DMS79 (cell line): ENCODE data around the gene KCNMA1.
A peak's percentile ranks its signal among the peaks of the same experiment; 100 is the strongest.

ENCODE experiments used
- DNase-seq: peaks from one replicate; lab custom pipeline; 2025; lab: John Stamatoyannopoulos, UW

KCNMA1 gene

DNA sequence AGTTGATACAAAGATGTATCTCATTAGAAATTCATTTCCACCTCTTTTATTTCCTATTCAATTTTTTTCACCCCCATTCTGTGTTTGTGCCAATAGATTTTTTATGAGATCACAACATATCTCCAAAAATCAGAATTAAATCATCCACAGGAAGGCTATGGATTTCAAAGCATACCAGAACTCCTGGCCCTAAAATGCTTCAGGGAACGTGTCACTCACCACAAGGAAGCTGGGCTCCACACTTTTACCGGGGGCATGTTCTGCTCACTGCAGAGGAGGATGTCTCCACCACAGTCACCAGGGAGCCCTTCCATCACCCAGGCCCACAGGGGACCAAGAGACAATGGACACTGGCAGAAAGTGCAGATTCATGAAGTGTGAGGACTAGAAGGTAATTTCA, 456.8 kb downstream of the KCNMA1 start:
- no peak for DNase-seq

DNA sequence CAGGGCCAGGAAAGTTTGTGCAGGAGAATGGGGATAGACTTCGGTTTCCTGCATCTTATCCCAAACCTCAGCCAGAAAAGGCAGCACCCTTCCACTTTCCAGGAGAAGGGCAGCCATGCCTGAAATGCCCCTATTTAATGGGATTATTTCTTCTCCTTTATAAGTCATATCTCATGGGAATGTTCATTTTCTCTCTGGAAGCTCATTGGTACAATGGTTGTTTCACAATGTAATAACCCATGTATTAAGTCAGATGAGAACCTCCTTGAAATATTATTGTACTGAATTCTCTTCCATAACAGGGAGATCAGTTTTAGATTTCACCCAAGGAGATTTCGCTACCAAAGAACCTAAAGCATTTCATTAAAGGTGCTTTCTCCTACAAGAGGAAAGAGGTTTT, 457.5 kb downstream of the KCNMA1 start:
- no peak for DNase-seq

DNA sequence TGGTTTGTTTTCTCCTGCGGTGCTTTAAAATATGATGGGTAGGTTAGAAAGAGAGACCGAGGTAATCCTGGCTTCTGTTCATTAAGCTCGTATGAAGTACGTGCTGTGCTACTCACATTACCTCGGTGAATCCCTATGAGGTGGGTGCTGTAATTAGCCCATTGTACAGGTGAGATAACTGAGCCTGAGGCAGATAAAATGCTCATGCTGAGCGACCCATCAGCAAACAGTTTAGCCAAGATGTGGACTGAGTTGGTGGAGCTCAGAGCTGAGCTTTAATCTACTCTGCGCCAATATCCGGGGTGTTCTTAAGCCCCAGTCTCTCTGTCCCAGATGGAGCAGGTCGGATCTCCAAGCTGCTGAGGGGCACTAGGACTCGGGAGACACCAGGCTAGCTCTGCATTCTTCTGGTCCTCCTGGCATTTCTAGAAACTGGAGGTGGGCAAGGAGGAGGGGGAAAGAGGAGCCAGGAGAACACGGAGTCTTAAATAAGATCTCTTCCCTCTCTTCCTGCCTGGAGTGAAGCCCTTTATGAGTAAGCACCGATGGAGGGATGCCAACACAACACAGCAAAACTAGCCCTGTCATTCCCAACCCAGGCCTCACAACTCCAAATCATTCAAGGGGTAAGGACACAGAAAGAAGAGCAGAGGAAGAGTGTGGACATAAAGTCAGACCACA, 458.5 kb downstream of the KCNMA1 start:
- no peak for DNase-seq

DNA sequence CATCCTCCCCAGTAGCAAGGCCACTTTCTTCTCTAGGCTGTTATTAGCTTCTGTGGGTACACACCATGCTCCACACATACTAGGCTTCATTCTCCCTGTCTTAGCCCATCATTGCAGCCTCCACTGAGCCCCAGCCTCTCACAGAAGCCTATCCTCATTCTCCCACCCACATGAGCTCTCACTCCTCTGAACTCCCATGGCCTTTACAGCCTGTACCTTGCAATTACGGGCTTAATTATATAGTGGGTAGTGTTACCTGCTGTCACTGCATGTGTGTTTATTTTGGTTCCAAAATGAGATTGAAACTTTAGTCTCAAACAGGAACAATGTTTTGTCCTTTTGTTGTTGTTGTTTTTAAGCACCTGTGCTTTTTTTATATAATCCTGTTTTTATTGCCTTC, 460.0 kb downstream of the KCNMA1 start:
- DNase-seq, result no peak

DNA sequence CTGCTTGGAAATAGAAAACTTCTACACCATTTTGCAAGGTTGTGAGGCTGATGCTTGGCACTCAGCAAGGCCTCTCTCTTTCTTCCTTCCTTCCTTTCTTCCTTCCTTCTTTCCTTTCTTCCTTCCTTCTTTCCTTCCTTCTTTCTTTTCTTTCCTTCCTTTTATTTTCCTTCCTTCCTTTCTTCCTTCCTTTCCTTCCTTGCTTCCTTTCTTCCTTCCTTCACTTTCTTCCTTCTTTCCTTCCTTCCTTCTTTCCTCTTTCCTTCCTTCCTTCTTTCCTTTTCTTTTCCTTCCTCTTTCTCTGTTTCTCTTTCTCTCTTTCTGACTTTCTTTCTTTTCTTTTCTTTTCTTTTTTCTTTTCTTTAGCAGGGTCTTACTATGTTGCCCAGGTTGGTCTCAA, 460.4 kb downstream of the KCNMA1 start:
- DNase-seq, result no peak

DNA sequence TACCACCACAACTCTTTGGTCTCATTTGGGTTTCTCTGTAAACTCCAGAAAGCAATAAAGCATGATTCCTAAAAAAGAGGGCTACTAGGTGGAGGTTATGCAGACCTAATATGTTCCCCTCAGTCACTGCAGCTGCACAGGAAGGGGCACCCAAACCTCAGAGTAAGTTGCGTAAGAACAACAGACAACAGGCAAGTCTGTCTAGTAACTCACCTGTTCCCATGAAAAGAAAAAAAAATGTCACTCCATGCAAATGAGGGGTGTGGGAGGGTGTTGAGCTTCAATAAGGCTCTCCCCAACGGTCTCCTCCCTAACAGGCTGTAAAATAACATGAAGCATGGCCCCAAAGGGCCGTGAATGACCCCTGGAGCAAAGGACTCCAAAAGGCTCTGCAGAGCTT, 461.4 kb downstream of the KCNMA1 start:
- DNase-seq, result no peak

DNA sequence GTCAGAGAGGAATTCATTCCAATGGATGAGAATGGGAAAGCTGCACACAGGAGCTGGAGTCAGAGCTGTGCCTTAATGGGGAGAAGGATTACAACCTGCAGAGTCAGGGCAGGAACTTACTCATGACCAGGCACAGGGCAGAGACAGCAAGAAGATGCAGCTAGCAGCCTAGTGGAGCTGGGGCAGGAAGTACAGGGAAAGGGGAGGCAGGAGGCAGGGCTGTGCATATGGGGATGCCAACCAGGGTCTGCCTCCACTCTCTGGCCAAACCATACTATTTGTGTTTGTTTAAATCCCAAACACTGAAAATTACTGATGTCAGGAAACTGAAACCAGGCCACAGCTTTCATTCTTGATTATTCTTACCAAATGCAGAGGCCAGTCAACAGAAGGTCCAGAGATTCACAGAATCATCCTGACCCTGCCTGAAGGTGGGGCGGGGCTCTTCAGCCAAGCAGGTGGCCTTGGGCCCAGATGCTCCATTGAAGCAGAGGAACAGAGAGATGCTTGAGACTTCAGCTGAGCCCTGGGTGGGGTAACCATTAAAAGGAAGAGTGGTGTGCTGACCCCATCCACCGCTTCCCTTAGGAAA, 461.9 kb downstream of the KCNMA1 start:
- DNase-seq, result no peak

DNA sequence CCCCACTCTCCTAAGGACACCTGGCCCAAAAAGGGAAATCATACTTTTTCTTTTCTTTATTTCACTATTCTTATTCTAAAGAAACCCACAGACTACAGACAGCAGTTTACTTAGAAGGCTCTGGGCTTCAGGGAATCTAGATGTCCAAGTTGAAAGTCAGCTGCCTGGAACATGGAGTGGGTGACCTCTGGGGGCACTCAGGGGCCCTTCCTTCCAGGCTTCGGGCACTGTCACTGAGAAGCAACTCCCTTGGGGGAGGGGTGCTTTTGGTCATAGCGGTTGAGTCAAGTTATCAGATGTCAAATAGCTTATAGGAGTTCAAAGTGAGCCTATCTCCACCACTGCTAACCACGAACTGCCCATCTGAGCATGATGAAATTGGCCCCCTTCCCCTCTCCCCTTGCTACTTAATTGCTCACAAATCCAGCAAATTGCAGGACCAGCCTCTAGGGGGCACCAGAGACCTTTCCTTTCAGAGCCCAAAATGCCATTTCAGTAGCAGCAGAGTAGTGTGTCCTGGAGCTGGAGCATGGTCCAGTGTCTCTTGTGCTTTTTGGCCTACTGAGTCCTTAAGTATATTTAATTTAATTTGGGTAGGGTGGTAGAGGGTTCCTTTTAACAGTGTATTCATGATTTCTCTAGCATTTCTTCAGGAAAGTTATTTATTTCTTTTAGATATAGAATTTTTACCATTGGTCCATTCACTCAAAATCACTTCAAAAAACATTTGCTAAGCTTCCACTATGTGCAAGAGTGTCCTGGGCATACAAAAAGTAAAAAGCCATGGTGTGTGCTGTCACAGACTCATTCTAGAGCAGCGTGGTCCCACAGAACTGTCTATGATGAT, 463.8 kb downstream of the KCNMA1 start:
- DNase-seq, result no peak

DNA sequence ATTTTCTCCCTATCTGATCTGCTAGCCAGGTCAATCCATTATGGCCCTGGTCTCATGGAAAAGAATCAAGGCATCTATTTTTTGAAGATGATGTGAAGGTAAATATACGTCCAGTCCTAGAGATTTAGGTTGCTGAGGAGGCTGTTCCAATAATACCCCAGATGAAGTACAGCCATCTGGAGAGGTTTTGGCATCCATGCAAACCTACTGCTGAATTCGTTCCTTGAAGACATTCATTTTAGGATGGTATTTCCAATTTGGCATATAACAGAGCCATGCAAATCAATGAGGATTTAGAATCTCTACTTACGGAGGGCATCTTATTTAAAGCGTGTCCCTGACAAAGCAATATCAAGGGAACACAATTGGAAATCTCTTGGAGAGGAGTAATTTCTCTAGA, 465.5 kb downstream of the KCNMA1 start:
- DNase-seq, result no peak

DNA sequence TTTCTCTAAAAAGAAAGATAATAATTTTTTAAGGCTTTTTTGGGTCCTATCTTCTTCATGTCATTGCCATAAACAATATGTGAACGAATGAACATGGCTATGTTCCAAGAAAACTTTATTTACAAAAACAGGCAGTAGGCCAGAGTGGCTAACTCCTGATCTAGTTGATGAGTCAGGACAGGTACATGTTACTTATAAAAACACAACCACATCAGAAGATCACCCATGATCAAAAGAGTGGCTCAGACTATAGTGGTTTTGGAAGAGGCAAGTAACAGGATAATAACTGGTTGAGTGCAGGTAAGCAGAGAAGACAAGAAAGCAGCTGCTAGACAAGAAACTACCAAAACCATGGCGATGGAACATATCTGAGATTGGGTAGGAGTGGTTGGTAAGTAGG, 468.7 kb downstream of the KCNMA1 start:
- no peak for DNase-seq

DNA sequence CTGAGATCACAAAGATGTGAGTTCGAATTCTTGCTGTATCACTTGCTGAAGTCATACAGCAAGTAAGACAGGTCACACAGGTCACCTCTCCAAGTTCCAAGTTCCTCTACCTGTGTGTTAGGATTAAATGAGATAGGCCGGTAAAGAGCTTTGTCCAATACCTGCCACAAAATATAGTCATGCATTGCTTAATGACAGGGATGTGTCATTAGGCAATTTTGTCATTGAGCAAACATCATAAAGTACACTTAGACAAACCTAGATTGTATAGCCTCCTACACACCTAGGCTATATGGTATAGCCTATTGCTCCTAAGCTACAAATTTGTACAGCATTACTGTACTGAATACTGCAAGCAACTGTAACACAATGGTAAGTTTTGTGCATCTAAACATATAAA, 469.4 kb downstream of the KCNMA1 start:
- no peak for DNase-seq

DNA sequence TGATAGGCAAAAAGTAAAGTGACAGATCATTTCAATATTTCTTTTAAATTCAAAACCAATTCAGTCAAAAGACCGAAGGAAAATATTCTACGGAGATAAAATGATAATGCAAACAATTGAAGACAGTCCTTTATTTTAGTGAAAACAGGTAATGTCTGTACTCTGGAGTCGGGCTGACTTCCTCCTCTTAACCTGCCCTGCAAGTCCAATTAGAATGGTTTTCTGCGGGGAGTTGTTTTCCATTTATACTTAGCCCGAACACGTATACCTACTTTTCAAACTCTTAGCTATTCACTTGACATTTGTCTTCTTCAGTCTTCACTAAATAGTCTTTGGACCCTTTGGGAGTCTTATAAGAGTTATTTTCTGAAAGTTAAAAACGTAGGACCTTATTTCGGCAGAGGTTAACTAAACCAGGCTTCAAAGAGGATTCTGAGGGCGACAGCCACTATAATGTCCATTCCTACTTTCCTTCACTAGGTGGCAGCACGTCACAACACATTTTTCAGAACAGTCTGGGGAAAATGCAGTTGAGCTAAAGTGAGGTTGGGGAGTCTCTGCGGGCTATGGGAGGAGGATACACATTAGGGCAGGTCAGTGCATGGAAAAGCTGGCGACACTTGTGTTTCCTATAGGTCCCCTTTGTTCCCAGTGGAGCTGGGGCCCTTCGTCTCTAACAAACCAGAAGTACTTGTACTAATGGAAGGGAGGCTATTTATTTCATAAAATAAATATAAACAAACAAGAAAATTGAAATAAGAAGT, 472.0 kb downstream of the KCNMA1 start:
- peak; percentile 33 for DNase-seq

DNA sequence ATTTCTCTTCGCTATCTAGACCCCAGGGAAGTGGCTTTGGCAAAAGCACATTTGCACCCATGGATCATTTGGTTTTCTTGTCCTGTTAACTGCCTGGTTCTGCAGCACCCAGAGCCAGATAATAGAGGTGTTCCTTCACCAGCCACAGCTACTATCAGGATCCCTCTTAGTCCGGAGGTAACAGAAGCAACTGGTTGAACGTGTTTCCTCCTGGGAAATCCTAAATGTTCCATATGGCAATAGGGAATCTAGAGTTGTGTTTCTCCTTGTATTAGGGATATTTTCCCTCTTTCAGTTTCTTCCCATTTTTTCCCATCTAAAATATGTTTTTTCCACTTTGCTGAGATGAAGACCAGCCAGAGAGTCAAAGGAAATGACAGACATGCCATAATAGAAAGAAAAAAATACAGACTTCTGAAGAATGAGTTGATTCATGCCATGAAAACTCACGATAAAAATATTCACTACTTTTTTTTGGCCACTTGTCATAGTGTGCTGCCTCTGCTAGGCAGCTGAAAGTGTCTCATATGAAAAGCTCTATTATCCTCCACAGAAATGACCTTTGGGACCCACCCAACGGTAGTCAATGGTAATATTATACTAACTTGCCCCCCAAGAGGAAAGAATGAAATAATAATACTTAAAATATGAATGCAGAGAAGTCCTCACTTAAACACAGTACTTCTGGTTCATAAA, 472.8 kb downstream of the KCNMA1 start:
- DNase-seq, result no peak

DNA sequence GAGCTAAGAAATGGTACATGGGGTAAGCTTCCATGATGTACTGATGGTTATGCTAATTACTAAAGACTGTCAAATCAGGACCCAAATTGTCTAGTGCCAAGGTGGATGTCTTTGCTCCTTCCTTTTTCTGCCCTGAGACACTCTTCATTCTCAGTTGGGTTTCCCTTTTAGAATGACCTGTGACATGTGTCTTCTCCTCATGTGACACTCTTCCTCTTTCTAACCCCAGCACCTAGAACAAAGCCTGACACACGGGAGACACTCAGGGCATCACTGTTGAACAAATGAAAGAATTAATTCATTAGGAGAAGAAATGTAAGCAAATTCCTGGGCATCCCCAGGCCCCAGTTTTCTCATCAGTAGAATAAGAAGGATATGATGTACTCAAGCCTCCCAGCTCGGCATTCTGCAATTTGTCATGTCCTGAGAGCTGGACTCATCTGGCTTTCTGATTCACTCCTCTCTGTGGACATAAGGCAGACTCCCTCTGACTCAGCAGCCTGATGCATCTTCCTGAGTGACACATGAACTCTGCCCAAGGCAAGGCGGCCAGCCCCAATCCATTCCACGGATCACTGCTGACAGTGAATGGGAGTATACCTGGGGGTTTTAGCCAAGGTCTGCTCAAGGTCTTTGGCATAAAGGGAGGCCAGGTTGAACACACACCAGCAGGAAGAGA, 473.8 kb downstream of the KCNMA1 start:
- no peak for DNase-seq

DNA sequence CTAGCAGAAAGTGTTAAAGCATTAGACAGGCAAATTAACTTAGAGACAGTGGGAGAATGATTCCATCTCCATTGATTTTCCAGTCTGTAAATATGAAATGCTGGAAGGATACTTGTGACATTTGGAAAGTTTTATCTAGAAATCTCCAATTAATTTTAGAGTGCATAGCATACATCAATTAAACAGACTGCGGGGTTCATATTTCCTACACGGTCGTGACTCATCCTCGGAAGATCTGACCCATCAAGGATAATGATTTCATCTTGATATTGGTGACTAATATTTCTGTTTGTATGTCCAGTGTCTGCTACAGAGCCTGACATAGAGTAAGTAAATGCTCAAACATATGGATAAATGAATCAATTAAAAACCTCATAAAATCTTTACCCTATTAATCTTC, 474.9 kb downstream of the KCNMA1 start:
- DNase-seq, result no peak

DNA sequence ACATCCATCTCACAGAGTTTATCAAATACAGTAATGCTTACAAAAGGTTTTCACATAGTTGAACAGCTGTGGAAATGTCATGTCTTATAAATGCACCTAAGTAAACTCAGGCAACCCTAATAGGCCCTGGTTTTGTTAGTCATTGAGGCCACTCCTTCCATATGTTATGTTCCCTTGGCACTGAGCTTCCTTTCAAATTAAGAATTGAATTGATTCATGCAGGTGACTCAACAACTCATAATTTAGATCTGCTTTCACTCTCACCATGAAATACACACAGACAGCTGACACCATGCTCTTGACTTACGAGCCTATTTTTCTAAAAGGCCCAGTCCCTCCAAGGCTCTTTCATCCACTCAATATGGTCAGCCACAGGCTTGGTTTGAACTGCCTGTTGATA, 476.9 kb downstream of the KCNMA1 start:
- DNase-seq, result peak; percentile 14

DNA sequence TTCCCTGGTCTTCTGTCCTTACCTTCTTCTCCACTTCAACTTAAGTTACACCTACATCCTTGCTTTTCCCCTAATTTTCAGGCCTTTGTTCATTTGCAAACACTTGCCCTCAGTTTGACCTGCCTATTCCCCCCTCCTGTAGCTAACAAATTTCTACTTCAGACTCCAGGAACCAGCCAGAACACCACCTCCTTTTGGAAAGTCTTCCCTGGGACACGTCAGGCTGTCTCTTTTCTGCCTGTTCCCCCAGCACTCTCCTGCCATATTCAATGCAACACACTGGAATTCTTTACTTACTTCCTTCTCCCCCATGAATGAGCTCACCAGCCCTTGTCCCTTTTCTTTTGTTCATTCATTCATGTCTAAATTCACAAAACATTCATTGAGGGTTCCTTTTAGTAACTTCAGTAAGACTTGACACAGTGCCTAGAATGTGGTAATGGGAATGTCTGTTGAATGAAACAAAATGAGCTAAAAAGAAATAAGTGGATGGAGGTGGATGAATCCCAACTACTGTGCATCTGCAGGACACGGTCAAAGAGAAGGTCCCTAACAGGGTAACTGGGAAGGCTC, 478.0 kb downstream of the KCNMA1 start:
- DNase-seq, result no peak

DNA sequence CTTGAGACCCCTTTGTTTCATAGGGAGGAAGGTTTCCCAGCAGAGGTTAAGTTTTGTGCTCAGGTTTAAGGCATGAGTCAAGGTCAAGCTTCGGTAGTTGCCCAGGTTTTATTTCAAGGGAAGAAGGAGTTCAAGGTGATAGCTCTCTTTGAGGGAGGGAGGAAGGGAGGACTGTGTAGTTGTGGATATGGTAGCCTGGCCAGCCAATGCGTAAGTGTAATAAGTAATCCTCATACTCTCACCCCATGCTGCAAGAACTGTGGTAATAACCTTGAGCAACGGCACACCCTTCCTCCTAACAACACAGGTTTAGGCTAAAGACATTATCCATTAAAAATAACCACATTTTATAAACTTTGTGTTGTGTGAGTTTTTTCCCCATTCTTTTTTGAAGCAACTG, 478.9 kb downstream of the KCNMA1 start:
- no peak for DNase-seq

DNA sequence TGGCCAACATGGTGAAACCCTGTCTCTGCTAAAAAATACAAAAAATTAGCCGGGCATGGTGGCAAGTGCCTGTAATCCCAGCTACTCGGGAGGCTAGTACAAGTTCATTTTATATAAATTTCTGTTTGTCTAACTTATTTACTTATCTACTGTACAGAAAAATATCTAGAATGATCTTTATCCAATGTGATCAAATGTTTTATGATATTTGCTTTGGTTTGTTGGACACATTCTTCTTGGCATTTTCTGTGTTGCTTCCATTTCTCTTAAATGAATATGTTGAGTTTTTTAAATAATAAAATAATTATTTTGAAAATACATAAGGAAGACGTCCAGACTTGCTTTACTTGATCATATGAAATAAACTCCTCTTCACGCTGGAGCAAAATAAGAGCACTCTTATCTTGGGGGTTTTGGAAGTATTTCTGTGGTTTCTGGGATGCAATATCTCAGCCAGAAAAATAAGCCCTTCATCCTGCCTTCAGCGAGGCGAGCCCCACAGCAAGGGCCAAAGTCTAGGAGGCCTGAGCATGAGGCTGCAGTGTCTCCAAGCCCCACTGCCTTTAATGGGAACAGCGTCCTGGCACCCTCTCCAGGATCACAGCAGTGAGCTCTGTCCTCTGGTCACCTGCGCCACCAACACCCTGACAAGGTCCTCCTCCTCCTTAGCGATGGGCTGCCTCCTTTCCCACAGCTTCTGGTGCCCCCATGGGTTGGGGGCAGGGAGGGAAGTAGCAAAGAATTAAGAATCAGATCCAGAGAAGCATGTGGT, 480.2 kb downstream of the KCNMA1 start:
- no peak for DNase-seq

DNA sequence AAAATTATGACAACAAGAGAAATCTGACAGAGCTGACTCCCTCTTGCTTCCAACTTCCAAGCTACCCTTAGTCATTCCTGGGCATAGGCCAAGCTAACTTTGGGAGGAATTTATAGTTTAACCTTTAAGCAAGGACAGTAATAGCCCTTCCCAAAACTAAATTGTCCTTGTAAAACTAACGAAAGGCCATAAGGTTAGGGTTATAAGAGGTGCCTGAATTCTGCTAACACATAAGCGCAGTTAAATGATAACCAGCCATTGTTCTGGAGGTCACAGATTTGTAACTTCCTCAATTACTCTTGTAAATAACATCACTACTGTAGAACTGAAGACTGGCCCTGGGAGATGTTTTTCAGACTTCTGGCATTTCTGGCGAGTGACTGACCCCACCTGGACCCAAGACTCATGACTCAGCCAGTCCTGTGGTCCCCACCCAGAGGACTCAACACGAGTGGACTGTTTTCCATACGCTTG, 481.2 kb downstream of the KCNMA1 start:
- DNase-seq, result no peak
